HG02885 (cell line): ENCODE results near the gene ACTG1.
"Not testable (repeated sequence)": the region's sequence is repeated elsewhere in the genome, so short reads cannot be mapped to it uniquely, and the experiment has no call there.

Experiments
- ATAC-seq: cut with Tn5 transposase; IDR thresholded peaks from one replicate; pipeline ENCODE4 v1.9.1; 2021; ENCODE audit warnings: mild to moderate bottlenecking; ENCODE audit not compliant: unreplicated experiment, poor library complexity

The ACTG1 gene

GRCh38 chr17:81533339-81534141 is 20.9 kb upstream of the ACTG1 start:
- no peak for ATAC-seq

- no peak for ATAC-seq
These were observed 20.1 kb upstream of the ACTG1 start for GRCh38 chr17:81532490-81533287.

DNA sequence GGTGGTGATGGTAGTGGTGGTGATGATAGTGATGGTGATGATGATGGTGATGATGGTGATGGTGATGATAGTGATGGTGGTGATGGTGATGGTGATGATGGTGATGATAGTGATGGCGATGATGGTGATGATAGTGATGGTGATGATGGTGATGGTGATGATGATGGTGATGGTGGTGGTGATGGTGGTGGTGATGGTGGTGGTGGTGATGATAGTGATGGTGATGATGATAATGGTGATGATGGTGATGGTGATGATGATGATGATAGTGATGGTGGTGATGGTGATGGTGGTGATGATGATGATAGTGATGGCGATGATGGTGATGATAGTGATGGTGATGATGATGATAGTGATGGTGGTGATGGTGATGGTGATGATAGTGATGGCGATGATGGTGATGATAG is 19.4 kb upstream of the ACTG1 start:
- ATAC-seq = not testable (repeated sequence)

- ATAC-seq = not testable (repeated sequence)
These were observed 18.4 kb upstream of the ACTG1 start for GRCh38 chr17:81531013-81531412.

DNA sequence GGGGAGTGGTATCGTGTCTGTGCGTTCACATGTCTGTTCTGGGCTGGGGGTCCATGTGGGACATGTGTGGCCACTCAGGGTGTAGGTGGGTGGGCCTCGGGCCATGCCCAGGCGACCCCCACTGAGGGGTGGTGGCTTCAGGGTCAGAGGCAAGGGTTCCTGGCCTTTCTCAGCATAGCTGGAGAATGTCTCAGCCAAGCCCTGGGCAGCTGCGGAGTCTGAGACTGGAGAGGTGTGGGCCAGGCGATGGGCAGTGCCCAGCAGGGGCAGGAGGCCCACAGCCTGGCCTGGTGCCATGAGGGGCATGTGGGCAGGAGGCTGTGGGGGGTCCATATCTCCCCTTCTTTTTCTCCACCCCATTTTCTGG is 16.8 kb upstream of the ACTG1 start:
- no peak for ATAC-seq

- ATAC-seq = no peak
These were observed 16.2 kb upstream of the ACTG1 start for GRCh38 chr17:81528651-81529436.

DNA sequence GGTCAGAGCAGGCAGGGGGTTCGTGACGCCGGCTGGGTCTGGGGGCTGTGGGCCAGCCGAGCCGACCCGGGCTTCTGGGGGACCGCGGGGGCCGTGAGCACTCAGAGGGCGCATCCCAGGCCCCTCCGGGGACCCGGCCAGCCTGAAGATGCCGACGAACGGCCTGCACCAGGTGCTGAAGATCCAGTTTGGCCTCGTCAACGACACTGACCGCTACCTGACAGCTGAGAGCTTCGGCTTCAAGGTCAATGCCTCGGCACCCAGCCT is 15.7 kb upstream of the ACTG1 start:
- ATAC-seq = no peak

DNA sequence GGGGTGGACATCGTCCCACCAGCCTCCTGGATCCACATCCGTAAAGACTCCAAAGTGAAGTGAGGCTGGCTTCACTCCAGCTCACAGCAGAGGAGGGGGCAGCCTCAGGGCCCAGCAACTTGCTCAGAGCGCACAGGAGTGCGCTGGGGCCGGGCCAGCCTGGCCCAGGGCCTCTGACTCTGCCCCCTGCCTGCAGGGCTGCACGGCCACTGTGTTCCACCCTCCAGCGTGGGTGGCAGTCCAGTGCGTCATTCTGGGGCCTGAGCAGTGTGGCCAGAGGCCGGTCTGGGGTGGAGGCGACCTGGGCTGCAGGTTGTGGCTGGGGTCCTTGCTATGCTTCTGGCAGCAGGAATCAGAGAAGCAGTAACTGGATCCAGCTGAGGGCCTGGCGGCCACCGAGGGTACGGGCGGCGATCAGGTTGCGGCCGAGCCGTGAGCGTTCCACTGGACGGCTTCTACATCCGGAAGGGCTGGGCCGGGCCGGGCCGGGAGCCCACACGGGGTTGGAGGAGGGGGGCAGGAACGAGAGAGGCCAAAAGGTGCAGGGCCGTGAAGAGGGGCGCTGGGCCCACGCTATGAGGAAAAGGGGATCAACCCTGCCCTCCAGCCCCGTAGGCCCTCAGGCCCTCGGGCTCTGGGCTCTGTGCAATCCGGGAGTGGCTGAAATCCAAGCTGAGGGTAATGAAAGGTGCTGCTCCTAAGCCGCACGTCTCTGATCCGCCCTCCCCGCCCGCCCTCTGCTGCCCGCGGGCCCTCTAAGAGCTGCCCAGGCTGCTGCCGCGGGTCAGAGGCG is 15.2 kb upstream of the ACTG1 start, which contains the start of gene FSCN2:
TSS of gene FSCN2 (plus strand) at position 787 of the 793 bp plus-strand sequence. CDS start 155 bp downstream, outside the sequence.
- no peak for ATAC-seq

GRCh38 chr17:81526662-81527571 is 14.3 kb upstream of the ACTG1 start:
- ATAC-seq = no peak

DNA sequence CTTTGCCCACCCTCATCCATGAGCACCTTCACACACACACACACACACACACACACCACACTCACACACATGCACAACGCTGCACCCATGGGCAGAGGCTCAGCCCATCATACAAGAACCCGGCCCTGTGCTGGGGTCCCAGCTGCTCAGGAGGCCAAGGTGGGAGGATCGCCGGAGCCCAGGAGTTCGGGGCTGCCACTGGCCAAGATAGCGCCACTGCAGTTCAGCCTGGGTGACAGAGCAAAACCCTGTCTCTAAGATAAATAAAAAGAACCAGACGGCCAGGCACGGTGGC is 12.2 kb upstream of the ACTG1 start:
- no peak for ATAC-seq

DNA sequence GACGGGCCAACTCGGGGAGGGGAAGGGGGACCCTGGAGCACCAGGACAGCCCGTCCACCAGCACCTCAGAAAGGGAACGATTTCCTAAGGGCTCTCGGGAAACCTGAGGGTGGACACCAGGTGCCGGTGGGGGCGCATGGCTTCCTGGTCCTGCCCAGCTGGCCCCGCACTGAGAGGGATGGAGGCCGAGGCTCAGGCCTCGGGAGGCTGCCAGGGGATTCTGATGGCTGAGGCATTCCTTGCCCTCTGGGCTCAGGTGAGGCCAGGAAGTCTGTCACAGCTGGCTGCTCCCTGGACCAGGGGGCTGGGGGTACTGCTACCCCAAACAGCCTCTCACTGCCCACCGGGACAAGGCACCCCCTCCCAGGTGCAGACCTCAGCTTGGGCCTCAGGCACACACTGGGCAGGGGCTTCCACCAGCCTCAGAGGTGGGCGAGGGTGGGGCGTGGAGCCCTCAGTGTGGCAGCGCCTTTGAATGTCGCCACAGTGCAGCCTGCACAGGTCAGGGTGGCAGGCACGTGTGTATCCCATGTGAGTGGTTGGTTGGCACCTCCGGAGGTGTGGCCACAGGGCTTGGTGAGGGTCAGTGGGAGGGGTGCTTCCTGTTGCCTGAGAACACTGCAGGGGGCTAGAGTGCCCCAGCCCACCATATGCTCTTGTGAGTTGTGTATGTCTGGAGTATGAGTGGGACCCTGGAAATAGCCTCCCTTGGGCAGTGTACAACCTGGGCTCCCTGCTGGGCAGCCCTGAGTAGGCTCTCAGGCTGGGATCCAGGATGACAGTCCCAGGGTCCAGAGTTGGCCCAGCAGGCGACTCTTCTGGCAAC is 11.7 kb upstream of the ACTG1 start:
- no peak for ATAC-seq

GRCh38 chr17:81523402-81524038 is 10.9 kb upstream of the ACTG1 start:
- ATAC-seq = no peak

GRCh38 chr17:81522491-81523401 is 10.1 kb upstream of the ACTG1 start:
- no peak for ATAC-seq

GRCh38 chr17:81520021-81520901 is 7.7 kb upstream of the ACTG1 start:
- ATAC-seq = no peak

GRCh38 chr17:81519284-81520020 is 6.9 kb upstream of the ACTG1 start:
- ATAC-seq = no peak
